ENCODE results near the gene NSUN3.
"Not testable (repeated sequence)": the region's sequence is repeated elsewhere in the genome, so short reads cannot be mapped to it uniquely, and the experiment has no call there.

Gene NSUN3

GRCh38 chr3:94062513-94063404, at the start of gene NSUN3, which contains the start of gene DHFR2:
Gene NSUN3, plus strand, starts transcription at chr3:94063061. Its CDS starts 66 bp downstream, at chr3:94063127.
Gene DHFR2, minus strand, starts transcription at chr3:94062916. Its CDS starts 1,405 bp downstream, at chr3:94061511.
- TF ChIP-seq JUND (IDR thresholded peaks at IDR 0.05; ENCODE audit: low read depth) = no peak
- in situ Hi-C loops (cut with HindIII; ENCODE audit: low pct_unique_long_range_greater_than_20kb, low sequenced_read_pairs) = no loop called here
- DNase-seq (ENCODE audit: low read depth in 1 of 2, low spot score in 1 of 2) = peak; percentile 63 to 98

GRCh38 chr3:94015025-94015424, 47.8 kb upstream of the NSUN3 start:
- in situ Hi-C loops (cut with HindIII; ENCODE audit: low pct_unique_long_range_greater_than_20kb, low sequenced_read_pairs) = no loop called here
- DNase-seq (ENCODE audit: low read depth in 1 of 2, low spot score in 1 of 2) = no peak
- TF ChIP-seq JUND (IDR thresholded peaks at IDR 0.05; ENCODE audit: low read depth) = no peak

DNA sequence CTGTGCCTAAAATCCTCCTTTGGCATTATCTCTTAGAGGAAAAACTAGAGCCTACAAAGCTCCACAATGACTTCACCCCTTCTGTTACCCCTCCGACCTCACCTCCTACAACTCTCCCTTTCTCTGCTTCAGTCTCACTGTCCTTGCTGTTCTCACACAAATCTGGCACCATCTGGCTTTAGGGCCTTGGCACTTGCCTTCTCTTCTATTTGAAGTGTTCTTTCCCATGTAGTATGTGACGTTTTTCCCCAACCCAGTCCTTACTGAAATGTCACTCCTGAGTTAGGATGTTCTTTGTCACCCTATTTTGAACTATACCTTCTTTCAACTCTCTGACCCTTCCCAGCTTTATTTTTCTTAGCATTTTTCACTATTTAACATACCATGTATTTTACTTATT, 43.2 kb upstream of the NSUN3 start:
- in situ Hi-C loops (cut with HindIII; ENCODE audit: low pct_unique_long_range_greater_than_20kb, low sequenced_read_pairs) = no loop called here
- DNase-seq (ENCODE audit: low read depth in 1 of 2, low spot score in 1 of 2) = no peak
- no peak for TF ChIP-seq JUND (IDR thresholded peaks at IDR 0.05; ENCODE audit: low read depth)

- TF ChIP-seq JUND (IDR thresholded peaks at IDR 0.05; ENCODE audit: low read depth) = no peak
- DNase-seq (ENCODE audit: low read depth in 1 of 2, low spot score in 1 of 2) = no peak
- in situ Hi-C loops (cut with HindIII; ENCODE audit: low pct_unique_long_range_greater_than_20kb, low sequenced_read_pairs) = no loop called here
Observed at GRCh38 chr3:94020293-94020692, 42.6 kb upstream of the NSUN3 start.

- in situ Hi-C loops (cut with HindIII; ENCODE audit: low pct_unique_long_range_greater_than_20kb, low sequenced_read_pairs) = no loop called here
- no peak for DNase-seq (ENCODE audit: low read depth in 1 of 2, low spot score in 1 of 2)
- TF ChIP-seq JUND (IDR thresholded peaks at IDR 0.05; ENCODE audit: low read depth) = no peak
Observed at GRCh38 chr3:94024385-94024784, 38.5 kb upstream of the NSUN3 start.

DNA sequence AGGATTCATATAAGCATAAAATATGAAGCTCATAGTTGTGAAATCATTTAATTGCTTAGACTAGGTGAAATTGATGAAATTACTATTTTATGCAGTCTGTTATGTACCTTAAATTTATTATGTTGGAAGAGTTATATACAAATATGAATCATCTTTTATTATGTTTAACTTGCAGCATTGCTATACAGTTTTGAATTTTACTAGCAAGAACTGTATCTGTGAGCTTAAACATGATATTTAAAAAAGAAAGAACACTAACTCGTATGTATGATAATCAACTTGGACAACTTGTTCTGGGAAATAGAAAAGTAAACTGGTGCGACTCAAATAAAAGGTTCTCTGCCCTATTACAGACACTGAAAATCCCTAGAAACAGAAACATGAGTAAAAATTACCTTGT, 36.2 kb upstream of the NSUN3 start:
- TF ChIP-seq JUND (IDR thresholded peaks at IDR 0.05; ENCODE audit: low read depth) = no peak
- DNase-seq (ENCODE audit: low read depth in 1 of 2, low spot score in 1 of 2) = no peak
- in situ Hi-C loops (cut with HindIII; ENCODE audit: low pct_unique_long_range_greater_than_20kb, low sequenced_read_pairs) = no loop called here

DNA sequence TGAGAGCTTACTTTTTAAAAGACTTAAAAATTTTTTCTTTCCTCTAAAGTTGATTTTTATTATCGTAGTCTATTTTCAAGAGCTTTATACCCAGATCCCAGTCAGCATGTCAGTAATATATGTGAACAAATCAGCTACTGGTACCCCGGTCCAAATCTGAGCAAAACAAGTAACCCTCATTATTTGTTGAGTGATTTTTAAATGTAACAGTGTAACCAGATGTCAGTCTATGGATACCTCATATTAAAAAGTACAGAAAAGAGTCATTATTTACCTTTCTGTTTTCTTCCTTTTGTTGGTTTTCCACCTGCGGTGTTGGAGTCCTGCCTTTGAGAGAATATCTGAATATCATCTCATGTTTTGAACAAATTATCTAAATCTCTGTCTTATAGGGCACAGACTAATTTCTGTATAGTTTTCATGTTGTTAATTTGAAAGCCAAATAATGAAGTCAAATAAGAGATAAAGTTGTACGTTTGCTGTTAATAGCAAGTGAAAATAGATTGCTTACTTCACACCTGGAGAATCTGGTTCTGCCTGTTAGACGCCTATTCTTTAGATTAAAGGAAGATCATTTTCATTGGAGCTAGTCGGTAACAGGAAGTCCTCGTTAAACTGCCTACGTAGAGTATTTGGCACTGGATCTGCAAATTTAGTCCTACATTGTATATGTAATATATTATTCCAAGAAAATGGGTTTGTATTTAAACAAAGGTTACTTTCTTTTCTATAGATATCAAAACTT, 34.6 kb upstream of the NSUN3 start, which contains the start of gene STX19:
TSS of gene STX19 (minus strand) at position 505 of the 745 bp plus-strand sequence. CDS start 13,328 bp downstream, outside the sequence.
- in situ Hi-C loops (cut with HindIII; ENCODE audit: low pct_unique_long_range_greater_than_20kb, low sequenced_read_pairs) = no loop called here
- TF ChIP-seq JUND (IDR thresholded peaks at IDR 0.05; ENCODE audit: low read depth) = peak; percentile 68; the same call in 1 of the 2 replicates
- DNase-seq (ENCODE audit: low read depth in 1 of 2, low spot score in 1 of 2) = peak; percentile 55 to 89

DNA sequence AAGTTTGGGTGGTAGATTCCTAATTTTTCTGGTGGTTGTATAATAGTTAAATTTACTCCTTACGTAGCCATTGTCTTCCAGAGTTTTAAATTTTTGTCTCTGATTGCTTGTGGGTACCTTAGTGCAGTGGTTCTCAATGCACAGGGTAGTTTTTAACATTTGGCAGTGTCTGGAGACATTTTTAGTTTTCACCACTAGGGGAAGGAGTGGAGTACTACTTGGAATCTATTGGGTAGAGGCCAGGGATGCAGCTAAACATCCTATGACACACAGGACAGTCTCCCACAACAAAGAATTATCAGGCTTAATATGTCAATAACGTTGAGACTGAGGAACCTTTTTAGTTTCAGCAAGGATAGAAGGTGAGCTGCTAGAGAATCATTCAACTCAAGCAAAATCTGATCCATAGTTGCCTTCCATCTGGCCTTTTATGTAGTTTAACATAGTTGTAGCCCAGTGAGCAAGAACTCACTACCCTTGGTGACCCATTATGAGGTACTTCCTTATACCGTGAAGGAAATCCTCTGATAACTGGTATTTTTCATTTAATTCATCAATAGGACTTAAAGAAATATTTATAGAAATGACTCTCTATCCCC, 25.9 kb upstream of the NSUN3 start:
- in situ Hi-C loops (cut with HindIII; ENCODE audit: low pct_unique_long_range_greater_than_20kb, low sequenced_read_pairs) = no loop called here
- TF ChIP-seq JUND (IDR thresholded peaks at IDR 0.05; ENCODE audit: low read depth) = no peak
- DNase-seq (ENCODE audit: low read depth in 1 of 2, low spot score in 1 of 2) = peak; percentile 4 to 66

- TF ChIP-seq JUND (IDR thresholded peaks at IDR 0.05; ENCODE audit: low read depth) = no peak
- in situ Hi-C loops (cut with HindIII; ENCODE audit: low pct_unique_long_range_greater_than_20kb, low sequenced_read_pairs) = no loop called here
- no peak for DNase-seq (ENCODE audit: low read depth in 1 of 2, low spot score in 1 of 2)
Observed at GRCh38 chr3:94043285-94043684, 19.6 kb upstream of the NSUN3 start.

DNA sequence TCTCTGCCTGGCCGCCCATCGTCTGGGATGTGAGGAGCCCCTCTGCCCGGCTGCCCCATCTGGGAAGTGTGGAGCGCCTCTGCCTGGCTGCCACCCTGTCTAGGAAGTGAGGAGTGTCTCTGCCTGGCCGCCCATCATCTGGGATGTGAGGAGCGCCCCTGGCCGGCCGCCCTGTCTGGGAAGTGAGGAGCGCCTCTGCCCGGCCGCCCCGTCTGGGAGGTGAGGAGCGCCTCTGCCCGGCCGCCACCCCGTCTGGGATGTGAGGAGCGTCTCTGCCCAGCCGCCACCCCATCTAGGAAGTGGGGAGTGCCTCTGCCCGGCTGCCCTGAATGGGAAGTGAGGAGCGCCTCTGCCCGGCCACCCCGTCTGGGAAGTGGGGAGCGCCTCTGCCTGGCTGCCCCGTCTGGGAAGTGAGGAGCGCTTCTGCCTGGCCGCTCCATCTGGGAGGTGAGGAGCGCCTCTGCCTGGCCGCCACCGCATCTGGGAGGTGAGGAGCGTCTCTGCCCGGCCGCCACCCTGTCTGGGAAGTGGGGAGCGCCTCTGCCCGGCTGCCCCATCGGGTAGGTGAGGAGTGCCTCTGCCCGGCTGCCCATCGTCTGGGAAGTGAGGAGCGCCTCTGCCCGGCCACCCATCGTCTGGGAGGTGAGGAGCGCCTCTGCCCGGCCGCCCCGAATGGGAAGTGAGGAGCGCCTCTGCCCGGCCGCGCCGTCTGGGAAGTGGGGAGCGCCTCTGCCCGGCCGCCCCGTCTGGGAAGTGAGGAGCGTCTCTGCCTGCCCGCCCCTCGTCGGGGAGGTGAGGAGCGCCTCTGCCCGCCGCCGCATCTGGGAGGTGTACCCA, 18.5 kb upstream of the NSUN3 start:
- in situ Hi-C loops (cut with HindIII; ENCODE audit: low pct_unique_long_range_greater_than_20kb, low sequenced_read_pairs); DNase-seq (ENCODE audit: low read depth in 1 of 2, low spot score in 1 of 2): not testable (repeated sequence)

DNA sequence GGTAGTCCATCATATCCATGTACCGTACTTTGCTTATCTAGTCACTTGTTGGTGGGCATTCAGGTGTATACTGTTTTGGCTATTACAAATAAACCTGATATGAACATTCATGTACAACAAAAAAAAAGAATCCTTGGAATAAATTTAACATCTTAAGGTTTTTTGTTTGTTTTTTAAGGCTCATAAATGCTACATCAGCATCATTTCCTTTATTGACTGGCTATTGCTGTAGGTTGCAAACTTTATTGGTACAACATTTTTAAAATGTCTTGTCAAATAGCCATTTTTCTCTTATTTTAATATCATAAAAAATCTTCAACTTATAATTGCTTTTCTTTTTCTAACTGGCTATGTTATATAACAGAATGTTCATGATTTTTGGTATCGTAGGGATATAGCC, 16.3 kb upstream of the NSUN3 start:
- in situ Hi-C loops (cut with HindIII; ENCODE audit: low pct_unique_long_range_greater_than_20kb, low sequenced_read_pairs) = no loop called here
- DNase-seq (ENCODE audit: low read depth in 1 of 2, low spot score in 1 of 2) = no peak
- TF ChIP-seq JUND (IDR thresholded peaks at IDR 0.05; ENCODE audit: low read depth) = no peak

- no peak for TF ChIP-seq JUND (IDR thresholded peaks at IDR 0.05; ENCODE audit: low read depth)
- in situ Hi-C loops (cut with HindIII; ENCODE audit: low pct_unique_long_range_greater_than_20kb, low sequenced_read_pairs) = no loop called here
- no peak for DNase-seq (ENCODE audit: low read depth in 1 of 2, low spot score in 1 of 2)
Observed at GRCh38 chr3:94049267-94049666, 13.6 kb upstream of the NSUN3 start.

Data from T47D (cell line).